Measurements from ENCODE around the gene CHST8. TPM values are rescaled to one million over a fixed set of nuclear protein-coding genes. Genes with fewer than 3 reads are reported as not detected.

Gene CHST8
- total RNA-seq, 1 donor from 2014 or later = not detected

DNA sequence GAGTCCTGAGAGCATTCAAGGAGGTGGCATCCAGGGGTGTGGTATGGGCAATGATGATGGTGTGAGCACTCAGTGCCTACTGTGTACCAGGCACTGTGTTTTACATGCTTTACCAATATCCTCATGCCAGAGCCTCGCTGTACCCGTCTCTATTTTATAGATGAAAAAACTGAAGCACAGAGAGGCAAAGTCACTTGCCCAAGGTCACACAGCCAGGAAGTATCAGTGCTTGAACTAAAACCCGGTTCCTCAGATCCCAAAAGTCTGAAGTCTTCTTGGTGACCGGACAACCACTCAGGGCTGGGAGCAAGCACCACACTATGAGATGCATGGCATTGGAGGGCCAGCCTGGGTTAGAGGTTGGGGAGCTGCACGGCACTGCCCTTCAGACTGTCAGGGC, 84.1 kb downstream of the CHST8 start:
- TF ChIP-seq, protein P1, sequence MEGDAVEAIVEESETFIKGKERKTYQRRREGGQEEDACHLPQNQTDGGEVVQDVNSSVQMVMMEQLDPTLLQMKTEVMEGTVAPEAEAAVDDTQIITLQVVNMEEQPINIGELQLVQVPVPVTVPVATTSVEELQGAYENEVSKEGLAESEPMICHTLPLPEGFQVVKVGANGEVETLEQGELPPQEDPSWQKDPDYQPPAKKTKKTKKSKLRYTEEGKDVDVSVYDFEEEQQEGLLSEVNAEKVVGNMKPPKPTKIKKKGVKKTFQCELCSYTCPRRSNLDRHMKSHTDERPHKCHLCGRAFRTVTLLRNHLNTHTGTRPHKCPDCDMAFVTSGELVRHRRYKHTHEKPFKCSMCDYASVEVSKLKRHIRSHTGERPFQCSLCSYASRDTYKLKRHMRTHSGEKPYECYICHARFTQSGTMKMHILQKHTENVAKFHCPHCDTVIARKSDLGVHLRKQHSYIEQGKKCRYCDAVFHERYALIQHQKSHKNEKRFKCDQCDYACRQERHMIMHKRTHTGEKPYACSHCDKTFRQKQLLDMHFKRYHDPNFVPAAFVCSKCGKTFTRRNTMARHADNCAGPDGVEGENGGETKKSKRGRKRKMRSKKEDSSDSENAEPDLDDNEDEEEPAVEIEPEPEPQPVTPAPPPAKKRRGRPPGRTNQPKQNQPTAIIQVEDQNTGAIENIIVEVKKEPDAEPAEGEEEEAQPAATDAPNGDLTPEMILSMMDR (IDR thresholded peaks at IDR 0.05; ENCODE audit: insufficient read depth, low read length, poor library complexity, severe bottlenecking) = no peak
- Histone ChIP-seq H3K4me3 (ENCODE audit: low read depth, low read length) (no peak overlapping the region), H3K36me3 (ENCODE audit: control insufficient read depth, insufficient read depth, low read length) (no peaks in the 10 kb centered on the region), H3K27me3 (ENCODE audit: control insufficient read depth, insufficient read depth, low read length) (no peaks in the 10 kb centered on the region)
- no peak for DNase-seq (ENCODE audit: low read depth)

DNA sequence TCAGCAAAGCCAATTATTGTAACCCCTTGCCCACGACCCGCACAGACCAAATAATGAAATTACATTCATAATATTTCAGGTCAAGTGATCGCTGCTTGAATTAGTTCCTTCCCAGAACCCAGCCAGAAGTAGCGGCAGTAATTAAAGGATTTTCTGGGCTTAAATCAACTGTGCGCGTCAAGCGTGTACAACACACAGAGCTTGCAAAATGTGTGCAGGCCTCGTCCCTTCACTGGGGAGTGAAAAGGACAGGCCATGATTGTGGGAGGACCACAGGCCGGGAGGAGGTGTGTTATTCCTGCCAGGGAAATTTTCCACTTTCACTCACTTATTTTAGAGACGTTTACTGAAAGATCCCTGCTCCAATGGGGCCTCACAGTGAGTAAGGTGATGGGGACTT, 84.9 kb downstream of the CHST8 start:
- H3K36me3 ChIP-seq (ENCODE audit: control insufficient read depth, insufficient read depth, low read length) = no peaks in the 10 kb centered on the region
- TF ChIP-seq, protein P1 (IDR thresholded peaks at IDR 0.05; ENCODE audit: insufficient read depth, low read length, poor library complexity, severe bottlenecking) = no peak
- H3K4me3 ChIP-seq (ENCODE audit: low read depth, low read length) = no peak overlapping the region
- DNase-seq (ENCODE audit: low read depth) = no peak
- no peaks in the 10 kb centered on the region for H3K27me3 ChIP-seq (ENCODE audit: control insufficient read depth, insufficient read depth, low read length)

DNA sequence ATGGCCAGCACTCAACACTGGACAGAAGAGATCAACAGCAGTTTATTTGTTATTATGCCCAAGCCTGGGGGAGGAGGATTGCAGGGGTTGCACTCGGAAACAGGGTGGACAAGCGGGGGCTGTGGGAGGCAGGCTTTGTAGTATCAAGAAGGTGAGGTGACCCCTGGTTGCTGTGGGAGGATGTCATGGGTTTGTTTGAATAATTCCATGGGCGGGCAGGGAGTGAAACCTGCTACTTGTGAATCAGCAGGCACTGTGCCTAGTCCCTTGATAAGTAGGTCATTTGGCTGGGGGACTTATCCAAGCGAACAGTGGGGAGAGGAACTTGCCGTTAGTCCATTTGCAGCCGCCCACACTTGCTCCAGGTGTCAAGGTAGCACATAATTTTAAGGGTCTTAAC, 90.5 kb downstream of the CHST8 start:
- H3K27me3 ChIP-seq (ENCODE audit: control insufficient read depth, insufficient read depth, low read length) = no peaks in the 10 kb centered on the region
- no peaks in the 10 kb centered on the region for H3K36me3 ChIP-seq (ENCODE audit: control insufficient read depth, insufficient read depth, low read length)
- TF ChIP-seq, protein P1 (IDR thresholded peaks at IDR 0.05; ENCODE audit: insufficient read depth, low read length, poor library complexity, severe bottlenecking) = no peak
- DNase-seq (ENCODE audit: low read depth) = no peak
- H3K4me3 ChIP-seq (ENCODE audit: low read depth, low read length) = no peak overlapping the region

DNA sequence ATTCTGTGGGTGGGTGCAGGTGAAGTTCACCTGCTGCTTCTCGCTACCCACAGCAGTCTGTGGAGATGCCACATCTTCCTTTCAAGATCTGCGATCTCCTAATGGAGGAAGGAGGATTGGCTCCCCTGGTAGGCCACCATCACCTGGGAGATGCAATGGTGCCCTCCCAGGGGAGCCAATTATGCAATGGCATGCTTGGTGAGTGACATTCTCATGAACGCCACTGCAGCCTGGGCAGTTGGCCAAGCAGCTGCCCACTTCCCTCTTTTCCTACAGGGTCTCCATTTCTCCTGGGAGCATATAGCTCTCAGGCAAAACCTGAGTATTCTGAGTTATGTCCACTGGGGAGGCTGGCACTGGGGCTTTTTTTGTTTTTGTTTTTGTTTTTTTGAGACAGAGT, 91.4 kb downstream of the CHST8 start:
- no peak overlapping the region for H3K4me3 ChIP-seq (ENCODE audit: low read depth, low read length)
- DNase-seq (ENCODE audit: low read depth) = no peak
- H3K27me3 ChIP-seq (ENCODE audit: control insufficient read depth, insufficient read depth, low read length) = no peaks in the 10 kb centered on the region
- TF ChIP-seq, protein P1 (IDR thresholded peaks at IDR 0.05; ENCODE audit: insufficient read depth, low read length, poor library complexity, severe bottlenecking) = no peak
- H3K36me3 ChIP-seq (ENCODE audit: control insufficient read depth, insufficient read depth, low read length) = no peaks in the 10 kb centered on the region

DNA sequence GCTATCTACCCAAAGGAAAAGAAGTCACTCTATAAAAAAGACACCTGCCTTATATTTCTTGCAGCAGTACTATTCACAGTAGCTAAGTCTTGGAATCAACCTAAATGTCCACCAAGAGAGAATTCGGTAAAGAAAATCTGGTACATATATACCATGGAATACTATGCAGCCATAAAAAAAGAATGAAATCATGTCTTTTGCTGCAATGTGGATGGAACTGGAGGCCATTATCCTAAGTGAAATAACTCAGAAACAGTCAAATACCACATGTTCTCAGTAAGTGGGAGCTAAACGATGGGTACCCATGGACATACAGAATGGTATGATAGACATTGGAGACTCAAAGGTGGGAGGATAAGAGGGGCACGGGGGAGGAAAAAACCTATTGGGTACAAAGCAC, 92.4 kb downstream of the CHST8 start:
- Histone ChIP-seq H3K36me3 (ENCODE audit: control insufficient read depth, insufficient read depth, low read length) (no peaks in the 10 kb centered on the region), H3K4me3 (ENCODE audit: low read depth, low read length) (no peak overlapping the region), H3K27me3 (ENCODE audit: control insufficient read depth, insufficient read depth, low read length) (no peaks in the 10 kb centered on the region)
- TF ChIP-seq, protein P1 (IDR thresholded peaks at IDR 0.05; ENCODE audit: insufficient read depth, low read length, poor library complexity, severe bottlenecking) = no peak
- DNase-seq (ENCODE audit: low read depth) = no peak

DNA sequence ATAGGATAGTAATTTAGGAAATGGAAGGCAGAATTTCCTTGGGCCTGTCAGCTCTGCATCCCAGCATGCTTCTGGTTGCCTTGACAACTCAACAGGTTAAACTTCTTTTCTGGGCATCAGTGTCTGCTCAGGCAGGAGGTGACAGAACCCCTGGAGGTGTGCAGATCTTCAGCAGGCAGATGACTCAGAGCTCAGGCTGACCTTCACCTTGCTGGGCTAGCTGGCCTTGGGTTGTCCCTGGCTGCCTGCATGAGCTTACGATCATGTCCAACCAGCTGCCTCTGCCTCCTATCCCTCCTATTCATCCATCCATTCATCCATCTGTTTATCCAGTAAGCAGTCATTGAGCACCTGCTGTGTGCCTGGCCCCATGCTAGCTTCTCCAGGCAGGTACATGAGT, 93.7 kb downstream of the CHST8 start:
- DNase-seq (ENCODE audit: low read depth) = no peak
- no peaks in the 10 kb centered on the region for H3K27me3 ChIP-seq (ENCODE audit: control insufficient read depth, insufficient read depth, low read length)
- H3K4me3 ChIP-seq (ENCODE audit: low read depth, low read length) = no peak overlapping the region
- TF ChIP-seq, protein P1 (IDR thresholded peaks at IDR 0.05; ENCODE audit: insufficient read depth, low read length, poor library complexity, severe bottlenecking) = no peak
- no peaks in the 10 kb centered on the region for H3K36me3 ChIP-seq (ENCODE audit: control insufficient read depth, insufficient read depth, low read length)

Data from kidney epithelial cell (primary cell).